Coronary artery (tissue), 2 donors: ENCODE measurements around the gene OR8G1.
"Not testable (repeated sequence)": the region's sequence is repeated elsewhere in the genome, so short reads cannot be mapped to it uniquely, and the experiment has no call there.

Experiments
- DNase-seq: peaks from one replicate; pipeline ENCODE4 v3.0.0-alpha.2; 2017; ENCODE audit warnings: low spot score
- H3K27ac ChIP-seq, 2 donors: fragments of 200-600 bp; sonication (generic); one replicate each; pipeline ENCODE4 v1.5.1; 2016 to 2019
- H3K4me3 ChIP-seq: fragments of 200-600 bp; sonication (generic); 2 replicates; pipeline ENCODE4 v1.5.1; 2016; ENCODE audit warnings: mild to moderate bottlenecking, moderate library complexity
- CTCF ChIP-seq: fragments of 200-600 bp; sonication (generic); IDR thresholded peaks from one replicate; pipeline ENCODE4 v1.5.1; 2019; ENCODE audit warnings: antibody characterized with exemption

OR8G1 gene

GRCh38 chr11:124211321-124211720 lies 29.6 kb upstream of the OR8G1 start:
- DNase-seq = no peak
- Histone ChIP-seq H3K4me3 (no peak overlapping the region), H3K27ac (no peak overlapping the region)
- TF ChIP-seq CTCF = no peak

GRCh38 chr11:124214027-124214426 lies 26.9 kb upstream of the OR8G1 start:
- TF ChIP-seq CTCF = no peak
- no peak overlapping the region for H3K27ac ChIP-seq
- no peak overlapping the region for H3K4me3 ChIP-seq
- DNase-seq = no peak

GRCh38 chr11:124219126-124219525 lies 21.8 kb upstream of the OR8G1 start:
- no peak overlapping the region for H3K4me3 ChIP-seq
- no peak for TF ChIP-seq CTCF
- H3K27ac ChIP-seq = no peak overlapping the region
- no peak for DNase-seq

GRCh38 chr11:124222407-124222806 lies 18.5 kb upstream of the OR8G1 start:
- Histone ChIP-seq H3K27ac (no peak overlapping the region), H3K4me3 (no peak overlapping the region)
- no peak for TF ChIP-seq CTCF
- DNase-seq = no peak

GRCh38 chr11:124224618-124225423 lies 16.1 kb upstream of the OR8G1 start:
- not testable (repeated sequence) for DNase-seq, H3K27ac ChIP-seq, H3K4me3 ChIP-seq

- Histone ChIP-seq H3K27ac (no peak overlapping the region), H3K4me3 (no peak overlapping the region)
- no peak for DNase-seq
- TF ChIP-seq CTCF = no peak
Measured at GRCh38 chr11:124225471-124225870, 15.4 kb upstream of the OR8G1 start.

GRCh38 chr11:124233376-124233775 lies 7.5 kb upstream of the OR8G1 start:
- no peak for TF ChIP-seq CTCF
- no peak overlapping the region for H3K4me3 ChIP-seq
- H3K27ac ChIP-seq = no peak overlapping the region
- DNase-seq = no peak
